ENCODE results near the gene SSBP4. TPM values are rescaled to one million over a fixed set of nuclear protein-coding genes. Genes with fewer than 3 reads are reported as not detected.

SSBP4 gene
- total and polyA plus RNA-seq, 2 of the 8 experiments (the other 6 are each of a cell fraction or from before 2014, with no cell fraction given), result 26.4 to 33.7 TPM

GRCh38 chr19:18433735-18434398 is 14.7 kb downstream of the SSBP4 start:
- Histone ChIP-seq H2BK15ac (ENCODE audit: low read length) (no peak overlapping the region), H4K91ac (replicated peaks; ENCODE audit: insufficient read length, low read length) (no peak overlapping the region), H2BK20ac (ENCODE audit: low read length) (no peak overlapping the region), H3K9me3 (ENCODE audit: insufficient read depth in 2 of 2, low read depth in 1 of 2, low read length in 1 of 2) (no peaks in the 10 kb centered on the region), H2BK12ac (ENCODE audit: low read depth, low read length) (no peak overlapping the region), H3K23ac (ENCODE audit: insufficient read length) (no peak overlapping the region), H3K4me1 (replicated peaks in 1 of 4; ENCODE audit: control insufficient read depth in 3 of 4, insufficient read depth in 4 of 4, low read length in 3 of 4) (peaks cover 0 to 55% (median 28%) of the 10 kb centered on the region in 4 experiments; a peak in 6 of 7 replicates), H2BK120ac (replicated peaks; ENCODE audit: low read depth, low read length) (no peak overlapping the region), H3K36me3 (ENCODE audit: control insufficient read depth in 2 of 4, insufficient read depth in 4 of 4, low read length in 3 of 4) (peaks cover 2 to 13% (median 7%) of the 10 kb centered on the region in 4 experiments; a peak in 4 of 8 replicates), H3K56ac (replicated peaks; ENCODE audit: insufficient read length, low read depth, low read length) (no peak overlapping the region), H2AFZ (ENCODE audit: low read length) (no peak overlapping the region), H3K79me1 (ENCODE audit: low read depth, low read length) (no peaks in the 10 kb centered on the region; the same call in 1 of the 2 replicates), H3K27ac (ENCODE audit: low read depth, low read length) (no peak overlapping the region), H3K18ac (ENCODE audit: extremely low read depth, low read length) (0 out of 2 replicates have a peak overlapping the region, but pooled peaks have one; percentile 48), H4K20me1 (replicated peaks in 1 of 2; ENCODE audit: control insufficient read depth in 1 of 2, insufficient read depth in 2 of 2, low read length in 2 of 2) (peaks cover 0 to 14% of the 10 kb centered on the region in 2 experiments), H3K27me3 (replicated peaks in 1 of 4; ENCODE audit: control insufficient read depth in 3 of 4, extremely low read depth in 1 of 4, insufficient read depth in 3 of 4, low read length in 3 of 4) (no peaks in the 10 kb centered on the region; a peak in 1 of 7 replicates), H4K8ac (ENCODE audit: extremely low read depth, insufficient read depth, low read length) (peak overlapping the region; percentile 45), H4K5ac (ENCODE audit: insufficient read length, low read depth, low read length) (no peak overlapping the region), H3K14ac (ENCODE audit: insufficient read length) (no peak overlapping the region), H3K79me2 (ENCODE audit: control insufficient read depth in 1 of 2, insufficient read depth in 2 of 2, low read length in 2 of 2) (no peaks in the 10 kb centered on the region), H3K4me2 (ENCODE audit: insufficient read depth in 1 of 2, low read depth in 2 of 2, low read length in 2 of 2) (peak overlapping the region; percentile 51 to 57), H3K9ac (replicated peaks in 1 of 4; ENCODE audit: extremely low read depth in 1 of 4, low read depth in 3 of 4, low read length in 3 of 4) (no peak overlapping the region; a peak in 2 of 7 replicates), H2BK5ac (ENCODE audit: low read depth, low read length) (no peak overlapping the region; the same call in 1 of the 2 replicates), H3K23me2 (ENCODE audit: low read depth, low read length) (peaks cover 18% of the 10 kb centered on the region; the same call in 1 of the 2 replicates), H3K4me3 (ENCODE audit: extremely low read depth in 1 of 4, insufficient read depth in 2 of 4, low read depth in 3 of 4, low read length in 4 of 4) (peak overlapping the region; percentile 8 to 56 (median 38); a peak in 6 of 8 replicates), H2AK5ac (ENCODE audit: low read depth, low read length) (no peak overlapping the region), H3K4ac (replicated peaks; ENCODE audit: insufficient read length, low read depth, low read length) (no peak overlapping the region)
- CTCF ChIA-PET (ENCODE audit: partially characterized antibody), result interaction anchor here (0.7 to 2.2 kb wide), 3 partner anchors 12 to 17 kb away, joined by 3 to 6 read pairs (median 3); partner anchors contain the start of gene SSBP4
- no peak for FAIRE-seq
- peak in 1 of 2 experiments; percentile 82 for DNase-seq (ENCODE audit: low read depth in 1 of 2, low spot score in 2 of 2)
- 3% methylated on average over 15 of the region's 60 CpGs; no CpG with 5 or more reads in 1 of the 2 experiments for WGBS, 2 experiments (ENCODE audit: extremely low coverage in 1 of 2, insufficient coverage in 1 of 2, insufficient read length in 1 of 2, insufficient replicate concordance in 2 of 2, low coverage in 1 of 2, low lambda C conversion rate in 2 of 2, missing lambda C conversion rate in 1 of 2)
- POLR2A ChIA-PET (ENCODE audit: partially characterized antibody), result interaction anchor here (1.2 to 6.7 kb wide), 6 partner anchors 9 to 86 kb away, joined by 3 to 65 read pairs (median 7); partner anchors contain the start of gene SSBP4
- no peak for TF ChIP-seq JUND (IDR thresholded peaks at IDR 0.05; ENCODE audit: low read length)

Measured in H1 (cell line).